Endothelial cell of umbilical vein (primary cell): ENCODE measurements around the gene HSD3B7. TPM values are rescaled to one million over a fixed set of nuclear protein-coding genes. Genes with fewer than 3 reads are reported as not detected.

Experiments used
- BruUV-seq: library from RNA; stranded (reverse); fragments of 400-500 nt; replicated peaks from 2 replicates; lab custom pipeline; 2021; lab: Mats Ljungman, UMichigan
- CTCF ChIA-PET: fragments of 300-600, 350-600 bp; sonication (Branson Sonifier 250); formaldehyde crosslinking; loops from one replicate; lab custom pipeline; 2021; ENCODE audit warnings: antibody characterized with exemption, inconsistent platforms; lab: Charles Lee
- POLR2A ChIA-PET: fragments of 300-600, 350-600 bp; sonication (Branson Sonifier 250); formaldehyde crosslinking; loops from one replicate; lab custom pipeline; 2021; ENCODE audit warnings: antibody characterized with exemption, inconsistent platforms; lab: Charles Lee
- DNase-seq: peaks from one replicate; pipeline ENCODE4 v3.0.0-alpha.2; 2011; ENCODE audit warnings: low read depth, low spot score
- FAIRE-seq: peaks from 2 replicates; lab custom pipeline; 2011; peaks lifted over from hg19 to GRCh38; lab: Jason Lieb, UNC
- H2AFZ ChIP-seq: 2 replicates; pipeline ENCODE4 v1.6.0; 2012; ENCODE audit warnings: low read depth, low read length, control low read depth, inconsistent platforms
- H3K27ac ChIP-seq: 2 replicates; pipeline ENCODE4 v1.5.1; 2011; ENCODE audit warnings: low read depth, mild to moderate bottlenecking, control low read depth, low read length, moderate library complexity; ENCODE audit not compliant: insufficient read depth
- H3K27me3 ChIP-seq, 2 experiments: 2 replicates each; pipeline versions ENCODE4 v1.6.0 to v1.6.1; 2011; ENCODE audit warnings: low read length in 2 of 2, mixed read lengths in 1 of 2; ENCODE audit not compliant: control insufficient read depth in 2 of 2, insufficient read depth in 2 of 2
- H3K36me3 ChIP-seq, 2 experiments: 2 replicates in 1 of 2; 3 replicates in 1 of 2; pipeline ENCODE4 v1.5.1; 2011; ENCODE audit warnings: low read length in 2 of 2, mild to moderate bottlenecking in 1 of 2, moderate library complexity in 1 of 2; ENCODE audit not compliant: control insufficient read depth in 2 of 2, insufficient read depth in 2 of 2; ENCODE audit errors: extremely low read depth in 1 of 2
- H3K4me1 ChIP-seq: 3 replicates; pipeline ENCODE4 v1.5.1; 2011; ENCODE audit warnings: mild to moderate bottlenecking, low read length; ENCODE audit not compliant: control insufficient read depth, insufficient read depth; ENCODE audit errors: extremely low read depth
- H3K4me2 ChIP-seq: 2 replicates; pipeline ENCODE4 v1.6.1; 2011; ENCODE audit warnings: low read length, control low read depth, mixed read lengths; ENCODE audit not compliant: insufficient read depth
- H3K4me3 ChIP-seq, 3 experiments: fragments of 200-600 bp in 1 of 3; sonication (generic), shearing (Covaris generic) in 1 of 3; replicated peaks in 1 of 3; 2 replicates each; pipeline ENCODE4 v1.5.1; 2011 to 2016; ENCODE audit warnings: control low read depth in 3 of 3, low read length in 3 of 3, mild to moderate bottlenecking in 2 of 3, inconsistent platforms in 1 of 3, low read depth in 1 of 3, moderate library complexity in 1 of 3; ENCODE audit not compliant: insufficient read depth in 1 of 3
- H3K79me2 ChIP-seq: 2 replicates; pipeline ENCODE4 v1.6.0; 2012; ENCODE audit warnings: low read length, inconsistent platforms; ENCODE audit not compliant: control insufficient read depth, insufficient read depth
- H3K9ac ChIP-seq: replicated peaks from 2 replicates; pipeline ENCODE3; 2011; ENCODE audit warnings: low read length, control low read depth; ENCODE audit not compliant: insufficient read depth; ENCODE audit errors: extremely low read depth
- H3K9me1 ChIP-seq: replicated peaks from 3 replicates; pipeline ENCODE4 v1.6.0; 2011; ENCODE audit warnings: mild to moderate bottlenecking, low read length; ENCODE audit not compliant: control insufficient read depth, insufficient read depth; ENCODE audit errors: extremely low read depth
- H3K9me3 ChIP-seq: replicated peaks from 2 replicates; pipeline ENCODE4 v1.5.1; 2012; ENCODE audit warnings: low read length, inconsistent platforms; ENCODE audit not compliant: control insufficient read depth, insufficient read depth
- H4K20me1 ChIP-seq: replicated peaks from 2 replicates; pipeline ENCODE3; 2011; ENCODE audit warnings: mild to moderate bottlenecking, low read length; ENCODE audit not compliant: control insufficient read depth, insufficient read depth; ENCODE audit errors: extremely low read depth
- CTCF ChIP-seq, 2 donors: IDR thresholded peaks; 1 replicate in 1 of 2; 2 replicates in 1 of 2; pipeline ENCODE4 v1.5.1; 2011; ENCODE audit warnings: low read length in 2 of 2, mild to moderate bottlenecking in 2 of 2, moderate library complexity in 2 of 2, control low read depth in 1 of 2, inconsistent platforms in 1 of 2, low read depth in 1 of 2; ENCODE audit not compliant: insufficient read depth in 1 of 2; ENCODE audit errors: extremely low read depth in 1 of 2
- EZH2 ChIP-seq: IDR thresholded peaks from 2 replicates; pipeline ENCODE4 v1.6.1; 2012; ENCODE audit warnings: borderline replicate concordance, low read depth, mild to moderate bottlenecking, moderate library complexity, low read length, inconsistent platforms; ENCODE audit not compliant: severe bottlenecking
- FOS ChIP-seq: IDR thresholded peaks from 2 replicates; pipeline ENCODE4 v1.6.1; 2011; ENCODE audit warnings: mild to moderate bottlenecking, low read length, moderate library complexity, borderline replicate concordance; ENCODE audit not compliant: insufficient read depth
- GATA2 ChIP-seq: IDR thresholded peaks from 2 replicates; pipeline ENCODE4 v1.7.0; 2011; ENCODE audit warnings: low read depth, mild to moderate bottlenecking, moderate library complexity, mixed read lengths, low read length; ENCODE audit not compliant: insufficient read length, insufficient read depth
- JUN ChIP-seq: IDR thresholded peaks from 2 replicates; pipeline ENCODE4 v1.6.1; 2011; ENCODE audit warnings: borderline replicate concordance, low read depth; ENCODE audit not compliant: insufficient read length, insufficient read depth
- MAX ChIP-seq: IDR thresholded peaks from 2 replicates; pipeline ENCODE4 v1.6.1; 2011; ENCODE audit not compliant: insufficient read depth, insufficient read length
- MYC ChIP-seq: IDR thresholded peaks from one replicate; pipeline ENCODE4 v1.6.1; 2011; ENCODE audit warnings: mild to moderate bottlenecking, low read depth, low read length
- POLR2A ChIP-seq: IDR thresholded peaks from 2 replicates; pipeline ENCODE4 v1.6.1; 2012; ENCODE audit warnings: low read depth, mild to moderate bottlenecking, control low read depth, low read length
- POLR2AphosphoS5 ChIP-seq: IDR thresholded peaks from 2 replicates; pipeline ENCODE4 v1.6.1; 2012; ENCODE audit warnings: low read depth, mild to moderate bottlenecking, control low read depth, low read length, moderate library complexity; ENCODE audit not compliant: insufficient read depth
- dilution Hi-C: fragments of 300-500 bp; cut with MboI; formaldehyde crosslinking; loops from one replicate; pipeline ENCODE4 v1.15.0; 2019; ENCODE audit warnings: low sequenced_read_pairs; ENCODE audit not compliant: extremely low pct_ligation_motif_present
- intact Hi-C: fragments of 100-400 bp; cut with micrococcal nuclease; formaldehyde crosslinking; loops from one replicate; pipeline ENCODE4 v1.10.0; 2022
- polyA plus RNA-seq, 4 experiments: library from polyadenylated mRNA; depleted of rRNA in 3 of 4; stranded (reverse) in 3 of 4; unstranded in 1 of 4; fragments of >200 nt; gene quantifications; 2 replicates each; pipeline versions ENCODE4 v1.2.1 to v1.2.3, GENCODE V29; 2011 to 2012; ENCODE audit warnings: missing spikeins in 1 of 4
- total RNA-seq: library from RNA; stranded (reverse); gene quantifications from 2 replicates; pipeline ENCODE4 v1.2.3, GENCODE V29; 2021

HSD3B7 gene
- total and polyA plus RNA-seq, 2 donors (not counting 3 experiments of a cell fraction or from before 2014, with no cell fraction given): 3.5 to 4.8 TPM

- no peak overlapping the region for H3K4me3 ChIP-seq
- TF ChIP-seq MYC (no peak), JUN (no peak), MAX (no peak), POLR2A (no peak), CTCF (IDR thresholded peaks at IDR 0.05; ENCODE audit: extremely low read depth in 1 of 2, insufficient read depth in 1 of 2, low read depth in 1 of 2, low read length in 2 of 2) (no peak), POLR2AphosphoS5 (no peak), FOS (no peak), EZH2 (no peak), GATA2 (no peak)
- dilution Hi-C loops: no loop called here
- POLR2A ChIA-PET: no interaction called here
- no peaks in the 10 kb centered on the region for H3K9me3 ChIP-seq
- no peak overlapping the region for H3K27ac ChIP-seq
- no TSS peak for BruUV-seq
- no peaks in the 10 kb centered on the region for H4K20me1 ChIP-seq
- H2AFZ ChIP-seq: no peak overlapping the region
- H3K9ac ChIP-seq: no peak overlapping the region
- no peak overlapping the region for H3K4me2 ChIP-seq
- no peaks in the 10 kb centered on the region for H3K9me1 ChIP-seq
- FAIRE-seq (no peak), DNase-seq (no peak)
- H3K79me2 ChIP-seq: peaks cover 14% of the 10 kb centered on the region
- CTCF ChIA-PET: interaction anchor here (1.1 to 2.3 kb wide), 3 partner anchors 111 to 914 kb away, joined by 5 to 12 read pairs (median 9); no protein-coding TSS in a partner anchor
- peaks cover 18% of the 10 kb centered on the region for H3K4me1 ChIP-seq
- H3K36me3 ChIP-seq: peaks cover 3 to 7% of the 10 kb centered on the region in 2 experiments
- no peaks in the 10 kb centered on the region for H3K27me3 ChIP-seq
- intact Hi-C loops: no loop called here
These were observed 30.0 kb upstream of the HSD3B7 start for GRCh38 chr16:30954993-30955392.
